ENCODE measurements around the gene CNTN1. TPM values are rescaled to one million over a fixed set of nuclear protein-coding genes. Genes with fewer than 3 reads are reported as not detected.

The CNTN1 gene
- total and polyA plus RNA-seq, 2 of the 4 experiments (the other 2 are of a cell fraction): 0.10 to 0.18 TPM

- no peak for ATAC-seq (ENCODE audit: low read depth)
Observed at GRCh38 chr12:40684986-40685385, 7.3 kb upstream of the CNTN1 start.

More at GRCh38 chr12:40684986-40685385, 7.3 kb upstream of the CNTN1 start:
- no peaks in the 10 kb centered on the region for H3K9me1 ChIP-seq (ENCODE audit: insufficient read depth, low read length)
- no peak overlapping the region for H2AK9ac ChIP-seq (replicated peaks; ENCODE audit: low read depth, low read length, poor library complexity)
- no peak overlapping the region for H2AK5ac ChIP-seq (ENCODE audit: low read depth, low read length)
- in situ Hi-C loops (cut with MboI; ENCODE audit: low sequenced_read_pairs) (no loop called here), intact Hi-C loops (cut with micrococcal nuclease) (no loop called here), dilution Hi-C loops (cut with HindIII; ENCODE audit: low sequenced_read_pairs, unreplicated experiment) (no loop called here)
- H3K9ac ChIP-seq (ENCODE audit: low read depth, low read length): no peak overlapping the region
- H4K5ac ChIP-seq (ENCODE audit: low read depth, low read length): no peak overlapping the region
- H3K36me3 ChIP-seq (ENCODE audit: control insufficient read depth, insufficient read depth, low read length): no peaks in the 10 kb centered on the region
- H4K20me1 ChIP-seq (ENCODE audit: insufficient read depth, low read length): no peaks in the 10 kb centered on the region
- WGBS, 2 experiments (ENCODE audit: extremely low coverage in 2 of 2, insufficient read length in 1 of 2): 0% methylated on average over 1 of the region's 4 CpGs; no CpG with 5 or more reads in 1 of the 2 experiments
- H3K23ac ChIP-seq (ENCODE audit: low read depth, low read length): no peak overlapping the region
- H3K14ac ChIP-seq (replicated peaks; ENCODE audit: low read depth, low read length): no peak overlapping the region
- no peak overlapping the region for H3K4me2 ChIP-seq (ENCODE audit: low read depth, low read length)
- no peaks in the 10 kb centered on the region for H3K79me1 ChIP-seq (ENCODE audit: low read depth in 1 of 2, low read length in 2 of 2)
- H4K8ac ChIP-seq (ENCODE audit: low read depth in 2 of 2, low read length in 2 of 2): no peak overlapping the region
- H4K91ac ChIP-seq (ENCODE audit: insufficient read depth, low read depth, low read length): no peak overlapping the region
- no peaks in the 10 kb centered on the region for H3K27me3 ChIP-seq (ENCODE audit: control insufficient read depth, insufficient read depth, low read length)
- no peak overlapping the region for H2BK15ac ChIP-seq (ENCODE audit: low read depth, low read length)
- TF ChIP-seq RAD21 (IDR thresholded peaks at IDR 0.05; ENCODE audit: low read length): no peak
- no peak for TF ChIP-seq MXI1 (IDR thresholded peaks at IDR 0.05; ENCODE audit: borderline replicate concordance, low read depth, low read length)
- TF ChIP-seq MAZ (IDR thresholded peaks at IDR 0.05; ENCODE audit: borderline replicate concordance, low read depth, low read length): no peak
- TF ChIP-seq CEBPB (IDR thresholded peaks at IDR 0.05; ENCODE audit: low read depth, low read length): no peak
- no peak for TF ChIP-seq POLR2A (IDR thresholded peaks at IDR 0.05; ENCODE audit: low read depth, low read length)
- no peak for TF ChIP-seq USF2 (IDR thresholded peaks at IDR 0.05; ENCODE audit: low read depth, low read length)
- no peak for TF ChIP-seq NFE2L2 (IDR thresholded peaks at IDR 0.05; ENCODE audit: low read depth, low read length)
- no peak for TF ChIP-seq MAFK (IDR thresholded peaks at IDR 0.05; ENCODE audit: low read depth, low read length)
- TF ChIP-seq CHD1 (IDR thresholded peaks at IDR 0.05; ENCODE audit: low read depth, low read length): no peak
- no peak for TF ChIP-seq BHLHE40 (IDR thresholded peaks at IDR 0.05; ENCODE audit: low read depth, low read length)
- TF ChIP-seq CTCF (conservative IDR thresholded peaks at IDR 0.05; ENCODE audit: low read depth, low read length): no peak
- no peak for TF ChIP-seq ELK1 (IDR thresholded peaks at IDR 0.05; ENCODE audit: borderline replicate concordance, low read depth, low read length)
- TF ChIP-seq SMC3 (IDR thresholded peaks at IDR 0.05; ENCODE audit: low read depth, low read length): no peak
- no peak for TF ChIP-seq RFX5 (IDR thresholded peaks at IDR 0.05; ENCODE audit: low read depth, low read length)
- no peak for TF ChIP-seq FOS (IDR thresholded peaks at IDR 0.05; ENCODE audit: low read depth, low read length)
- no peak for TF ChIP-seq RCOR1 (IDR thresholded peaks at IDR 0.05; ENCODE audit: insufficient replicate concordance, low read length)
- no peaks in the 10 kb centered on the region for H3K9me3 ChIP-seq (ENCODE audit: control insufficient read depth, insufficient read depth, low read length)
- ChIA-PET POLR2A (ENCODE audit: unreplicated experiment) (no interaction called here), CTCF (no interaction called here)
- H3K18ac ChIP-seq (ENCODE audit: low read depth, low read length): no peak overlapping the region
- no peaks in the 10 kb centered on the region for H3K4me1 ChIP-seq (ENCODE audit: control insufficient read depth, insufficient read depth, low read length)
- H2AFZ ChIP-seq (replicated peaks; ENCODE audit: low read length, poor library complexity): no peak overlapping the region
- no TSS peak for BruUV-seq (replicated peaks)
- no peak overlapping the region for H3K4me3 ChIP-seq (ENCODE audit: insufficient read depth, low read depth, low read length)
- H3K56ac ChIP-seq (ENCODE audit: extremely low read depth, insufficient read depth, low read length): no peak overlapping the region
- H3K27ac ChIP-seq (ENCODE audit: insufficient read depth, low read length): no peak overlapping the region
- H2BK20ac ChIP-seq (ENCODE audit: low read depth, low read length): no peak overlapping the region
- DNase-seq: no peak
- H3K4ac ChIP-seq (ENCODE audit: low read depth, low read length): no peak overlapping the region
- H2BK120ac ChIP-seq (ENCODE audit: low read depth, low read length): no peak overlapping the region
- no peak overlapping the region for H2BK5ac ChIP-seq (ENCODE audit: low read depth, low read length, poor library complexity, severe bottlenecking)

Measured in IMR-90 (cell line).